Putamen (tissue), 1 donor: ENCODE data around the gene PAX7.

Experiments
- DNase-seq: peaks from one replicate; pipeline ENCODE4 v3.0.0-alpha.2; 2016; ENCODE audit warnings: low spot score

The PAX7 gene

GRCh38 chr1:18795002-18795689 is 164.5 kb downstream of the PAX7 start:
- no peak for DNase-seq

- no peak for DNase-seq
Measured at GRCh38 chr1:18796950-18797349, 166.3 kb downstream of the PAX7 start.
